Thyroid gland (tissue), 4 donors: Measurements from ENCODE around the gene NUB1. TPM values are rescaled to one million over a fixed set of nuclear protein-coding genes. Genes with fewer than 3 reads are reported as not detected.

ENCODE experiments used
- DNase-seq, 2 donors: peaks; one replicate each; pipeline ENCODE4 v3.0.0-alpha.2; 2019
- H3K27ac ChIP-seq, 3 donors: fragments of 200-600 bp; sonication (generic); 1 replicate in 2 of 3; 2 replicates in 1 of 3; pipeline ENCODE4 v1.5.1; 2016 to 2019; ENCODE audit warnings: mild to moderate bottlenecking in 1 of 3, moderate library complexity in 1 of 3
- H3K27me3 ChIP-seq: fragments of 200-600 bp; sonication (generic); one replicate; pipeline ENCODE4 v1.5.1; 2019
- H3K36me3 ChIP-seq, 2 donors: fragments of 200-600 bp; sonication (generic); one replicate each; pipeline ENCODE4 v1.5.1; 2016 to 2019
- H3K4me1 ChIP-seq, 2 donors: fragments of 200-600 bp; sonication (generic); one replicate each; pipeline ENCODE4 v1.5.1; 2017 to 2019
- H3K4me3 ChIP-seq, 3 donors: fragments of 200-600 bp; sonication (generic); replicated peaks in 1 of 3; 1 replicate in 2 of 3; 2 replicates in 1 of 3; pipeline ENCODE4 v1.5.1; 2016; ENCODE audit warnings: mild to moderate bottlenecking in 1 of 3
- H3K9me3 ChIP-seq: fragments of 200-600 bp; sonication (generic); one replicate; pipeline ENCODE4 v1.5.1; 2017
- POLR2A ChIP-seq, 2 donors: fragments of 450-650 bp; IDR thresholded peaks; one replicate each; pipeline ENCODE4 v1.6.1; 2017; ENCODE audit warnings: antibody characterized with exemption in 2 of 2, mild to moderate bottlenecking in 2 of 2, moderate library complexity in 1 of 2
- WGBS, 2 donors: methylation state at CpG; one replicate each; pipeline ENCODE4 v1.1.5; 2017; 5-methylcytosine and 5-hydroxymethylcytosine counted together
- intact Hi-C: fragments of 100-400 bp; cut with DNase I; formaldehyde crosslinking; loops from one replicate; pipeline ENCODE4 v1.15.1; 2023
- total RNA-seq, 4 donors: library from RNA; depleted of rRNA; stranded (reverse); fragments of >200 nt; gene quantifications; one replicate each; pipeline ENCODE4 v1.2.3, GENCODE V29; 2016
- TF ChIP-seq, protein P1 (sequence below), 6 experiments: fragments of 200-600 bp in 3 of 6; fragments of 450-650 bp in 3 of 6; sonication (generic) in 3 of 6; IDR thresholded peaks; one replicate each; pipeline ENCODE4 v1.5.1; 2016 to 2019; ENCODE audit warnings: antibody characterized with exemption in 6 of 6, mild to moderate bottlenecking in 2 of 6, inconsistent platforms in 1 of 6, moderate library complexity in 1 of 6

Gene NUB1
- total RNA-seq, 4 donors from 2014 or later: 56.9 to 75.5 (median 71.4) TPM

DNA sequence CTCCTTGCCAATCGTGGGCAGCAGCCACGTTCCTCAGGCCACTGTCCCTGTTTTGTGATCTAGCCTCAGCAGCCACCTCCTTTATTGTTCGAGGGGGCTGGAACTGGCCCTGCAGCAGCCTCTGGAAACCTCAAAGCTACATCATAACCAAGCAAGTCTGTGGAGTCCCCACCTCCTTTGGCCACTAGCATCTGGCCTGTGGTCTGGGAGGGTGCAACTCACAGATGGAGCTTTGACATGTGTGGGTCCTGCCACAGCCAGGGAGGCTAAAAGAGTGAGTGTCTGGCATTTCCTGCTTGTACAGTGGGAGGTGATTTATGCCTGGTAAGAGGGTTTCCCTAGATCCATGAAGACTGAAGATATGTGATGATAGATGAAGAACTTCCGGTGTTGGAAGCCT is 32.3 kb upstream of the NUB1 start:
- no peaks in the 10 kb centered on the region for H3K36me3 ChIP-seq
- WGBS, 2 donors: 59 to 72% methylated on average over 4 of the region's 4 CpGs
- H3K27me3 ChIP-seq: no peaks in the 10 kb centered on the region
- no peak for TF ChIP-seq POLR2A (IDR thresholded peaks at IDR 0.05)
- TF ChIP-seq, protein P1, sequence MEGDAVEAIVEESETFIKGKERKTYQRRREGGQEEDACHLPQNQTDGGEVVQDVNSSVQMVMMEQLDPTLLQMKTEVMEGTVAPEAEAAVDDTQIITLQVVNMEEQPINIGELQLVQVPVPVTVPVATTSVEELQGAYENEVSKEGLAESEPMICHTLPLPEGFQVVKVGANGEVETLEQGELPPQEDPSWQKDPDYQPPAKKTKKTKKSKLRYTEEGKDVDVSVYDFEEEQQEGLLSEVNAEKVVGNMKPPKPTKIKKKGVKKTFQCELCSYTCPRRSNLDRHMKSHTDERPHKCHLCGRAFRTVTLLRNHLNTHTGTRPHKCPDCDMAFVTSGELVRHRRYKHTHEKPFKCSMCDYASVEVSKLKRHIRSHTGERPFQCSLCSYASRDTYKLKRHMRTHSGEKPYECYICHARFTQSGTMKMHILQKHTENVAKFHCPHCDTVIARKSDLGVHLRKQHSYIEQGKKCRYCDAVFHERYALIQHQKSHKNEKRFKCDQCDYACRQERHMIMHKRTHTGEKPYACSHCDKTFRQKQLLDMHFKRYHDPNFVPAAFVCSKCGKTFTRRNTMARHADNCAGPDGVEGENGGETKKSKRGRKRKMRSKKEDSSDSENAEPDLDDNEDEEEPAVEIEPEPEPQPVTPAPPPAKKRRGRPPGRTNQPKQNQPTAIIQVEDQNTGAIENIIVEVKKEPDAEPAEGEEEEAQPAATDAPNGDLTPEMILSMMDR (IDR thresholded peaks at IDR 0.05): no peak
- no peak for DNase-seq
- H3K4me1 ChIP-seq: no peaks in the 10 kb centered on the region
- intact Hi-C loops: loop anchor here (5.0 to 10.0 kb wide), 2 partner anchors 135 to 187 kb away; no protein-coding TSS in a partner anchor
- no peak overlapping the region for H3K27ac ChIP-seq
- H3K9me3 ChIP-seq: no peaks in the 10 kb centered on the region
- no peak overlapping the region for H3K4me3 ChIP-seq

DNA sequence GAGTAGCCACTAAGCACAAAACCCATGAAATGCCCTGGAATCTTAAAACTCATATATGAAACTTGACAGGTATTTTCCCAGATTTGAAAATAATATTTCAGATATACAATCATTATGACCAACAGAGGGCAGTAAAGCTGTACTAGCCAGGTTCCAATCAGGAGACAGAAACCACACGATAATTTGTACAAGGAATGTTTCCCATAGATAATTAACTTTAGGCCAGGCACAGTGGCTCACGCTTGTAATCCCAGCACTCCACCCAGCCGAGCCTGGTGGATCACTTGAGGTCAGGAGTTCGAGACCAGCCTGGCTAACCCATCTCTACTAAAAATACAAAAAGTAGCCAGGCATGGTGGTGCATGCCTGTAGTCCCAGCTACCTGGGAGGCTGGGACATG is 31.0 kb upstream of the NUB1 start:
- DNase-seq: no peak
- Histone ChIP-seq H3K27me3 (no peaks in the 10 kb centered on the region), H3K27ac (no peak overlapping the region), H3K4me1 (no peaks in the 10 kb centered on the region), H3K4me3 (no peak overlapping the region), H3K36me3 (no peaks in the 10 kb centered on the region), H3K9me3 (no peaks in the 10 kb centered on the region)
- intact Hi-C loops: loop anchor here (5.0 kb wide), 2 partner anchors 42 to 142 kb away; no protein-coding TSS in a partner anchor
- WGBS, 2 donors: 53 to 68% methylated on average over 4 of the region's 4 CpGs
- no peak for TF ChIP-seq POLR2A (IDR thresholded peaks at IDR 0.05)
- TF ChIP-seq, protein P1 (IDR thresholded peaks at IDR 0.05): peak in 4 of 6 experiments; percentile 9 to 40 (median 22)

DNA sequence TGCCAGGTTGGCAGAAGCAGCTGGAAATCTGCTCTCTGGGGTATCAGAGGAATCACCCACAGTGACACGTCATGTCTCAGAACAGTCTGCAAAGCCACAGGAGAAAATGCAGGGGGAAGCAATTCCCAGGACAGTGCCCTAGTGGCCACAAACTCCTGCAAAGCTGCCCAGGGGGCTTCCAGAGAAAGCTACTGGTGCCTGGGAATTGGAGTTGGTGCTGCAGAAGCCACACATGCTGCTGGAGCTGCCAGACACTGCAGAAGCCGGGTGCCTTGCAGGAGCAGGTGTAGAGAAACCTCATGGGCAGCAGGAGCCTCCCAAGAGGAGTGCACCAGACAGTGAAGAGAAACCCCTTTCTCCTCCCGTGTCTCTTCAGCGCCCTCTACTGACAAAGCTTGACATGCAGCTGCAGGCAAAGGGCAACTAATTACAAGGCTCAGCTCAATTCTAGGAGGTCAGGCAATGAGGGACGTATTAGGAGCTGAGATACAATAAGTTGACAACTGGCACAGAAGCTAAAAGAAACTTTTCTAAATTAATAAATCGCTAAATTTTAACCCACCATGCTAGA is 30.2 kb upstream of the NUB1 start:
- H3K27ac ChIP-seq: no peak overlapping the region
- DNase-seq: no peak
- H3K36me3 ChIP-seq: no peaks in the 10 kb centered on the region
- H3K4me3 ChIP-seq: no peak overlapping the region
- H3K27me3 ChIP-seq: no peaks in the 10 kb centered on the region
- intact Hi-C loops: loop anchor here (5.0 kb wide), 2 partner anchors 41 to 141 kb away; no protein-coding TSS in a partner anchor
- WGBS, 2 donors: 56 to 70% methylated on average over 6 of the region's 6 CpGs
- no peak for TF ChIP-seq POLR2A (IDR thresholded peaks at IDR 0.05)
- TF ChIP-seq, protein P1 (IDR thresholded peaks at IDR 0.05): no peak
- H3K4me1 ChIP-seq: no peaks in the 10 kb centered on the region
- no peaks in the 10 kb centered on the region for H3K9me3 ChIP-seq

DNA sequence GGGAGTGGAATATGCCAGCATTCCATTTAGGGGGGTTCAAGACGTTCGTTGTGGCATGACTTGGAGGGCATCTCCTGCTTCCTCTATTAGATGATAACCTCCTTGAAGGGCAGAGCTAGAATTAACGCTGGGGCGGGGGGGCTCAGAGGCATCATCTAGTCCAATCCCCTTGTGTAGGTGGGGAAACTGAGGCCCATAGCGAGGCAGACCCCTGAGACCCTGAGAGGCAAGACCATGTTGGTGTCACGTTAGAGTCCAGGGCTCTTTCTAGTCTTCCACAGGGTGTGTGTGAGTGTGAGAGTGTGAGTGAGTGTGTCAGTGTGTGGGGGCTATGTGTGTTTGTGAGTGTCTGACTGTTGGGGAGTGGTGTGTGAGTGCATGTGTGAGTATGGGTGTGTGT is 29.3 kb upstream of the NUB1 start:
- Histone ChIP-seq H3K4me3 (no peak overlapping the region), H3K4me1 (no peaks in the 10 kb centered on the region), H3K27ac (no peak overlapping the region), H3K9me3 (no peaks in the 10 kb centered on the region), H3K36me3 (no peaks in the 10 kb centered on the region), H3K27me3 (no peaks in the 10 kb centered on the region)
- no peak for DNase-seq
- 88 to 90% methylated on average over 6 of the region's 6 CpGs for WGBS, 2 donors
- intact Hi-C loops: loop anchor here (5.0 kb wide), 2 partner anchors 40 to 140 kb away; no protein-coding TSS in a partner anchor
- TF ChIP-seq POLR2A (IDR thresholded peaks at IDR 0.05): no peak
- TF ChIP-seq, protein P1 (IDR thresholded peaks at IDR 0.05): no peak
